HepG2 (cell line): Measurements from ENCODE around the gene ASCC2. TPM values are rescaled to one million over a fixed set of nuclear protein-coding genes. Genes with fewer than 3 reads are reported as not detected.

Experiments
- ATAC-seq: fragments of 200-7000 bp; cut with Tn5 transposase; 3 replicates; pipeline ENCODE4 v1.9.1; 2020; ENCODE audit warnings: mild to moderate bottlenecking, moderate library complexity
- BruUV-seq: library from RNA; stranded (reverse); fragments of 400-500 nt; replicated peaks from 2 replicates; lab custom pipeline; 2021; lab: Mats Ljungman, UMichigan
- CTCF ChIA-PET: fragments of 300-600 bp; formaldehyde crosslinking; extraction: SDS; loops from one replicate; lab custom pipeline; 2021; ENCODE audit warnings: low total read pairs, inconsistent platforms, low intra/inter-chr PET ratio; lab: Yijun Ruan, JAX
- POLR2A ChIA-PET: fragments of 350-600 bp; sonication (Branson Sonifier 250); formaldehyde crosslinking; loops from one replicate; lab custom pipeline; 2020; ENCODE audit warnings: antibody characterized with exemption, inconsistent platforms; lab: Yijun Ruan, JAX
- DNase-seq: peaks from one replicate; pipeline ENCODE4 v3.0.0-alpha.2; 2015; ENCODE audit warnings: low spot score
- FAIRE-seq: peaks from 3 replicates; lab custom pipeline; 2011; peaks lifted over from hg19 to GRCh38; lab: Jason Lieb, UNC
- H2AFZ ChIP-seq: one replicate; pipeline ENCODE4 v1.6.1; 2011; ENCODE audit warnings: low read length, inconsistent platforms
- H3K27ac ChIP-seq: fragments of 300-600 bp; 3 replicates; pipeline ENCODE4 v1.8.0; 2011; ENCODE audit warnings: mixed run types, mild to moderate bottlenecking, mixed read lengths, low read length, inconsistent platforms; ENCODE audit not compliant: insufficient read depth; ENCODE audit errors: extremely low read length
- H3K27me3 ChIP-seq, 2 experiments: fragments of 200-600 bp in 1 of 2; 2 replicates in 1 of 2; 3 replicates in 1 of 2; pipeline versions ENCODE4 v1.6.0 to v1.8.0; 2011; ENCODE audit warnings: low read length in 2 of 2, mild to moderate bottlenecking in 2 of 2, moderate library complexity in 2 of 2, inconsistent platforms in 1 of 2; ENCODE audit not compliant: insufficient read depth in 2 of 2, control insufficient read depth in 1 of 2
- H3K36me3 ChIP-seq, 2 experiments: fragments of 200-600 bp in 1 of 2; replicated peaks in 1 of 2; 2 replicates in 1 of 2; 3 replicates in 1 of 2; pipeline versions ENCODE4 v1.5.1 to v1.8.0; 2011; ENCODE audit warnings: low read length in 2 of 2, inconsistent platforms in 1 of 2; ENCODE audit not compliant: insufficient read depth in 2 of 2, control insufficient read depth in 1 of 2
- H3K4me1 ChIP-seq: 2 replicates; pipeline ENCODE4 v1.5.1; 2012; ENCODE audit warnings: low read length, inconsistent platforms; ENCODE audit not compliant: insufficient read depth
- H3K4me2 ChIP-seq: 2 replicates; pipeline ENCODE4 v1.6.0; 2011; ENCODE audit warnings: low read depth, low read length, inconsistent platforms
- H3K4me3 ChIP-seq, 3 experiments: fragments of 200-600 bp in 1 of 3; sonication (generic), shearing (Covaris generic) in 1 of 3; replicated peaks in 1 of 3; 2 replicates each; pipeline ENCODE4 v1.5.1; 2011 to 2016; ENCODE audit warnings: low read length in 3 of 3, inconsistent platforms in 2 of 3, low read depth in 2 of 3, mild to moderate bottlenecking in 2 of 3, control low read depth in 1 of 3, mixed read lengths in 1 of 3; ENCODE audit not compliant: insufficient read depth in 1 of 3
- H3K79me2 ChIP-seq: one replicate; pipeline ENCODE4 v1.6.1; 2011; ENCODE audit warnings: low read length, inconsistent platforms; ENCODE audit not compliant: insufficient read depth
- H3K9ac ChIP-seq: 2 replicates; pipeline ENCODE4 v1.6.0; 2011; ENCODE audit warnings: mild to moderate bottlenecking, low read depth, low read length, inconsistent platforms; ENCODE audit not compliant: insufficient read depth
- H3K9me3 ChIP-seq: 2 replicates; pipeline ENCODE4 v1.5.1; 2012; ENCODE audit warnings: mild to moderate bottlenecking, low read length
- H4K20me1 ChIP-seq: 2 replicates; pipeline ENCODE4 v1.6.0; 2011; ENCODE audit warnings: inconsistent platforms, mild to moderate bottlenecking, low read length, moderate library complexity; ENCODE audit not compliant: insufficient read depth
- CEBPG ChIP-seq: IDR thresholded peaks from 2 replicates; pipeline ENCODE4 v1.6.1; 2016
- HOXA3 ChIP-seq: sonication (generic); formaldehyde crosslinking; IDR thresholded peaks from 2 replicates; pipeline ENCODE4 v1.5.0; 2020; ENCODE audit warnings: missing genetic modification reagents
- JARID2 ChIP-seq: sonication (generic); formaldehyde crosslinking; IDR thresholded peaks from 2 replicates; pipeline ENCODE4 v1.8.1; 2023; ENCODE audit warnings: missing genetic modification reagents, inconsistent platforms; ENCODE audit not compliant: insufficient replicate concordance
- KDM2A ChIP-seq: sonication (generic); formaldehyde crosslinking; IDR thresholded peaks from 2 replicates; pipeline ENCODE4 v1.4.0; 2020; ENCODE audit warnings: low read depth, missing genetic modification reagents, borderline replicate concordance
- NFKBIZ ChIP-seq: IDR thresholded peaks from 2 replicates; pipeline ENCODE4 v1.6.1; 2018; ENCODE audit warnings: missing genetic modification reagents, missing compliant biosample characterization
- PAX8 ChIP-seq: sonication (generic); formaldehyde crosslinking; IDR thresholded peaks from 2 replicates; pipeline ENCODE4 v1.8.0; 2022; ENCODE audit warnings: mild to moderate bottlenecking, missing genetic modification reagents, borderline replicate concordance
- PLRG1 ChIP-seq: fragments of 450-650 bp; conservative IDR thresholded peaks from 2 replicates; pipeline ENCODE4 v1.6.1; 2016
- YEATS2 ChIP-seq: sonication (generic); formaldehyde crosslinking; IDR thresholded peaks from 2 replicates; pipeline ENCODE4 v1.4.0; 2020; ENCODE audit warnings: missing genetic modification reagents, borderline replicate concordance
- ZBTB3 ChIP-seq: sonication (generic); formaldehyde crosslinking; IDR thresholded peaks from 2 replicates; pipeline ENCODE4 v1.4.0; 2020; ENCODE audit warnings: low read depth, mild to moderate bottlenecking, moderate library complexity, missing genetic modification reagents, borderline replicate concordance
- ZFP41 ChIP-seq: sonication (generic); formaldehyde crosslinking; IDR thresholded peaks from 2 replicates; pipeline ENCODE4 v1.4.0; 2020; ENCODE audit warnings: mild to moderate bottlenecking, missing genetic modification reagents, borderline replicate concordance
- ZFY ChIP-seq: sonication (generic); formaldehyde crosslinking; IDR thresholded peaks from 2 replicates; pipeline ENCODE4 v1.4.0; 2020; ENCODE audit warnings: missing genetic modification reagents
- ZNF232 ChIP-seq: sonication (generic); formaldehyde crosslinking; IDR thresholded peaks from 2 replicates; pipeline ENCODE4 v1.4.0; 2020; ENCODE audit warnings: missing genetic modification reagents, borderline replicate concordance
- ZNF383 ChIP-seq: sonication (generic); formaldehyde crosslinking; IDR thresholded peaks from 2 replicates; pipeline ENCODE4 v1.4.0; 2020; ENCODE audit warnings: missing genetic modification reagents, mild to moderate bottlenecking, borderline replicate concordance
- ZNF83 ChIP-seq: sonication (generic); formaldehyde crosslinking; IDR thresholded peaks from 2 replicates; pipeline ENCODE4 v1.4.0; 2020; ENCODE audit warnings: missing genetic modification reagents, mild to moderate bottlenecking, borderline replicate concordance
- WGBS: methylation state at CpG from one replicate; pipeline ENCODE4 v1.1.6; 2017; ENCODE audit warnings: low lambda C conversion rate; 5-methylcytosine and 5-hydroxymethylcytosine counted together
- in situ Hi-C: cut with HindIII; loops from 2 replicates; pipeline ENCODE4 v1.10.0; 2017; ENCODE audit warnings: low pct_unique_long_range_greater_than_20kb; ENCODE audit not compliant: extremely low pct_ligation_motif_present
- intact Hi-C: fragments of 100-400 bp; cut with micrococcal nuclease; formaldehyde crosslinking; loops from one replicate; pipeline ENCODE4 v1.10.0; 2022; ENCODE audit not compliant: unreplicated experiment
- polyA plus RNA-seq, 8 experiments: library from polyadenylated mRNA; depleted of rRNA in 3 of 8; stranded (reverse) in 7 of 8; unstranded in 1 of 8; fragments of >200 nt; fragmentation: Illumina TruSeq in 4 of 8; extraction: Trizol in 4 of 8; gene quantifications; 2 replicates each; pipeline versions ENCODE4 v1.2.1 to v1.2.3, GENCODE V29; 2011 to 2016; ENCODE audit warnings: low read depth in 4 of 8, missing spikeins in 1 of 8, mixed read lengths in 1 of 8; ENCODE audit not compliant: insufficient read depth in 1 of 8
- total RNA-seq, 5 experiments: library from RNA; depleted of rRNA; stranded (reverse); fragments of >200 nt; fragmentation: Illumina TruSeq; extraction: Trizol; gene quantifications; 2 replicates each; pipeline ENCODE4 v1.2.3, GENCODE V29; 2016; ENCODE audit warnings: low read depth in 1 of 5
- TF ChIP-seq, protein P1 (sequence below): sonication (generic); formaldehyde crosslinking; IDR thresholded peaks from 2 replicates; pipeline ENCODE4 v1.8.0; 2022; ENCODE audit warnings: missing genetic modification reagents, mild to moderate bottlenecking, inconsistent platforms, borderline replicate concordance
- TF ChIP-seq, protein P2 (sequence below): sonication (generic); formaldehyde crosslinking; IDR thresholded peaks from 2 replicates; pipeline ENCODE4 v1.8.1; 2023; ENCODE audit warnings: mild to moderate bottlenecking, missing genetic modification reagents

Gene ASCC2
- total and polyA plus RNA-seq, 2 of the 13 experiments (the other 11 are each of a cell fraction or from before 2014, with no cell fraction given): 26.2 to 26.3 TPM

DNA sequence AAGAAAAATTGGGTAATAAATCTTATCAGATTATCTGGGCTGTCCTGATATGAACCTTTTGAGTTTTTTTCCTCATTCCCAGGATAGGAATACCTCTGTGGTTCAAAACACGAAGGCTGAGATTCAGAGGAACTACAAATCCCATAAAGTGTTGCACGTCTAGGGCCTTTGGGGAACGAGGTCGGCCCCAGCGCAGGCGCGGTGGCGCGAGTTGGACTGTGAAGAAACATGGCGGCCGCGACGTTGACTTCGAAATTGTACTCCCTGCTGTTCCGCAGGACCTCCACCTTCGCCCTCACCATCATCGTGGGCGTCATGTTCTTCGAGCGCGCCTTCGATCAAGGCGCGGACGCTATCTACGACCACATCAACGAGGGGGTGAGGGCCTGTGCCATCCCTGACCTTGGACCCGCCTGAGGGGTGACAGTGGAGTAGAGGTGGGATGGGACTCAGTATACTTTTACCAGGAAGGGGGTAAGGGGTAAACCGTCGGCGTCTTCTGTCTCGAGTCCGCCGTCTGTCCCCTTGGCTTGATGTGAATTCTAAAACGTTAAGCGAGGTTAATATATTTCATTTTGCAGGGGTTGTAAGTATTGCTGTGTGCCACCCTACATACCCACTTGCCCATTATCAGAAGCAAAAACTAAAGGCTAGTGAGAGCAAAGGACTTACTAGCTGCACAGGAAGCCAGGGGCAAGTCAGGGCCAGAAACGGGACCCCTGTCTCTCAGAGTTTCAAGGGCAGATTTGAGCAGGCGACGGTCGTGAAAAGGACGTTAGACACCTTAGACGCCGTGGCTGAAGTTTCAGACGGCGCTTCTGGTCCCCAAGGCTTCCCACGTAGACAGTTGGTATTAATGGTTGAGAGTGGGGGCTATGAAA, 70.7 kb downstream of the ASCC2 start, which contains the start of gene UQCR10:
Gene UQCR10, plus strand, starts transcription at position 199 of the 881 bp plus-strand sequence. Its CDS starts 30 bp downstream, at position 229.
- in situ Hi-C loops (no loop called here), intact Hi-C loops (loop anchor here (1.0 to 2.0 kb wide), 2 partner anchors 15 to 115 kb away; partner anchors contain the start of gene MTMR3)
- POLR2A ChIA-PET: interaction anchor here (0.8 to 2.2 kb wide), 19 partner anchors 9 to 656 kb away, joined by 3 to 31 read pairs (median 4); partner anchors contain the start of genes ASCC2 and TBC1D10A
- CTCF ChIA-PET: no interaction called here
- Histone ChIP-seq H3K4me1 (peaks cover 62% of the 10 kb centered on the region), H3K4me3 (peak within 1 kb of the TSS; percentile 95), H2AFZ (peak within 1 kb of the TSS; percentile 71), H3K9me3 (no peaks in the 10 kb centered on the region), H3K79me2 (peaks cover 33% of the 10 kb centered on the region), H3K9ac (peak within 1 kb of the TSS; percentile 94), H3K27me3 (peaks cover 0 to 4% of the 10 kb centered on the region in 2 experiments; a peak in 1 of 5 replicates), H4K20me1 (no peaks in the 10 kb centered on the region), H3K4me2 (peak within 1 kb of the TSS; percentile 87), H3K27ac (peak within 1 kb of the TSS; percentile 88), H3K36me3 (no peaks in the 10 kb centered on the region; a peak in 1 of 5 replicates)
- FAIRE-seq (no peak), ATAC-seq (peak; percentile 65), DNase-seq (peak; percentile 85)
- TSS peak; percentile 87 for BruUV-seq
- WGBS: 2% methylated on average over 41 of the region's 46 CpGs
- peak; percentile 14; the same call in 1 of the 2 replicates for TF ChIP-seq YEATS2 (CRISPR knock-in tag)
- peak; percentile 65 for TF ChIP-seq HOXA3 (CRISPR knock-in tag)
- 0 out of 2 replicates have a peak, but pooled peaks have one; percentile 27 for TF ChIP-seq PAX8
- TF ChIP-seq, protein P1, sequence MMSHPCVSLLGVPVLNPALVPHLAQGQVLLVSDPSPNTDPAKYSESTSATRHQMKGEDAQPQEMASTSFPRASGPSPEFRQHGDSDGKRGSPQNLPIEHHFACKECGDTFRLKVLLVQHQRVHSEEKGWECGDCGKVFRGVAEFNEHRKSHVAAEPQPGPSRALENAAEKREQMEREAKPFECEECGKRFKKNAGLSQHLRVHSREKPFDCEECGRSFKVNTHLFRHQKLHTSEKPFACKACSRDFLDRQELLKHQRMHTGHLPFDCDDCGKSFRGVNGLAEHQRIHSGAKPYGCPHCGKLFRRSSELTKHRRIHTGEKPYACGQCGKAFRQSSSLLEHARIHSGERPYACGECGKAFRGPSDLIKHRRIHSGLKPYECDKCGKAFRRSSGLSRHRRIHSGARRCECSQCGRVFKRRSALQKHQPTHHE: no peak
- TF ChIP-seq, protein P2, sequence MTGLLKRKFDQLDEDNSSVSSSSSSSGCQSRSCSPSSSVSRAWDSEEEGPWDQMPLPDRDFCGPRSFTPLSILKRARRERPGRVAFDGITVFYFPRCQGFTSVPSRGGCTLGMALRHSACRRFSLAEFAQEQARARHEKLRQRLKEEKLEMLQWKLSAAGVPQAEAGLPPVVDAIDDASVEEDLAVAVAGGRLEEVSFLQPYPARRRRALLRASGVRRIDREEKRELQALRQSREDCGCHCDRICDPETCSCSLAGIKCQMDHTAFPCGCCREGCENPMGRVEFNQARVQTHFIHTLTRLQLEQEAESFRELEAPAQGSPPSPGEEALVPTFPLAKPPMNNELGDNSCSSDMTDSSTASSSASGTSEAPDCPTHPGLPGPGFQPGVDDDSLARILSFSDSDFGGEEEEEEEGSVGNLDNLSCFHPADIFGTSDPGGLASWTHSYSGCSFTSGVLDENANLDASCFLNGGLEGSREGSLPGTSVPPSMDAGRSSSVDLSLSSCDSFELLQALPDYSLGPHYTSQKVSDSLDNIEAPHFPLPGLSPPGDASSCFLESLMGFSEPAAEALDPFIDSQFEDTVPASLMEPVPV (CRISPR knock-in tag): 0 out of 2 replicates have a peak, but pooled peaks have one; percentile 65
- no peak for TF ChIP-seq ZBTB3 (CRISPR knock-in tag)
- TF ChIP-seq NFKBIZ (CRISPR knock-in tag): peak; percentile 46; the same call in 1 of the 2 replicates
- 0 out of 2 replicates have a peak, but pooled peaks have one; percentile 78 for TF ChIP-seq ZNF383 (CRISPR knock-in tag)
- TF ChIP-seq CEBPG (CRISPR knock-in tag): peak; percentile 16; the same call in 1 of the 2 replicates
- TF ChIP-seq KDM2A (CRISPR knock-in tag): peak; percentile 97
- TF ChIP-seq PLRG1: no peak
- peak; percentile 48; the same call in 1 of the 2 replicates for TF ChIP-seq ZNF232
- TF ChIP-seq ZNF83: 0 out of 2 replicates have a peak, but pooled peaks have one; percentile 68
- TF ChIP-seq JARID2 (CRISPR knock-in tag): no peak
- peak; percentile 44 for TF ChIP-seq ZFY (CRISPR knock-in tag)
- no peak for TF ChIP-seq ZFP41 (CRISPR knock-in tag)
